Thoracic aorta (tissue), 2 donors: ENCODE data around the gene HERC3. TPM values are rescaled to one million over a fixed set of nuclear protein-coding genes. Genes with fewer than 3 reads are reported as not detected.

Source experiments
- ATAC-seq: fragments of 150-250 bp; one replicate; pipeline ENCODE4 v1.8.0; 2017; ENCODE audit warnings: low read depth; ENCODE audit not compliant: insufficient number of reproducible peaks, low FRiP score
- DNase-seq: peaks from one replicate; pipeline ENCODE4 v3.0.0-alpha.2; 2020; ENCODE audit warnings: low spot score
- H3K27ac ChIP-seq, 2 donors: fragments of 200-600 bp; sonication (generic); 1 replicate in 1 of 2; 2 replicates in 1 of 2; pipeline ENCODE4 v1.5.1; 2016; ENCODE audit warnings: mild to moderate bottlenecking in 2 of 2, moderate library complexity in 2 of 2
- H3K27me3 ChIP-seq: fragments of 200-600 bp; sonication (generic); replicated peaks from 2 replicates; pipeline ENCODE4 v1.6.0; 2016; ENCODE audit warnings: mild to moderate bottlenecking; ENCODE audit not compliant: insufficient read depth
- H3K36me3 ChIP-seq: fragments of 200-600 bp; sonication (generic); one replicate; pipeline ENCODE4 v1.5.1; 2016
- H3K4me1 ChIP-seq, 2 donors: fragments of 200-600 bp; sonication (generic); 1 replicate in 1 of 2; 2 replicates in 1 of 2; pipeline versions ENCODE4 v1.5.1 to v1.6.0; 2016; ENCODE audit warnings: low read depth in 2 of 2, mild to moderate bottlenecking in 1 of 2; ENCODE audit not compliant: control insufficient read depth in 1 of 2
- H3K4me3 ChIP-seq: fragments of 200-600 bp; sonication (generic); 2 replicates; pipeline ENCODE4 v1.5.1; 2016; ENCODE audit warnings: mild to moderate bottlenecking
- H3K9me3 ChIP-seq: fragments of 200-600 bp; sonication (generic); 2 replicates; pipeline ENCODE4 v1.5.1; 2016
- CTCF ChIP-seq: fragments of 200-600 bp; sonication (generic); IDR thresholded peaks from one replicate; pipeline ENCODE4 v1.5.1; 2019; ENCODE audit warnings: antibody characterized with exemption
- total RNA-seq, 2 donors: library from RNA; depleted of rRNA; stranded (reverse); fragments of >200 nt; gene quantifications; one replicate each; pipeline versions ENCODE4 v1.1.0 to v1.2.3, GENCODE V29; 2016

The HERC3 gene
- total RNA-seq: 10 to 100 TPM; 34.5 to 51.4 TPM

- DNase-seq (peak; percentile 71), ATAC-seq (peak; percentile 92)
- Histone ChIP-seq H3K4me3 (peak within 1 kb of the TSS; percentile 90), H3K27ac (peak within 1 kb of the TSS; percentile 93 to 95), H3K9me3 (no peaks in the 10 kb centered on the region), H3K4me1 (peaks cover 8 to 23% of the 10 kb centered on the region in 2 donors), H3K36me3 (no peaks in the 10 kb centered on the region), H3K27me3 (no peaks in the 10 kb centered on the region)
- TF ChIP-seq CTCF: no peak
Measured at GRCh38 chr4:88591787-88592599, at the start of gene HERC3. TSS of gene HERC3 (plus strand) at chr4:88592480. CDS start at chr4:88605824, 13,344 bp downstream.

GRCh38 chr4:88549815-88550214 is 42.5 kb upstream of the HERC3 start:
- no peaks in the 10 kb centered on the region for H3K4me1 ChIP-seq
- H3K27ac ChIP-seq: no peak overlapping the region
- DNase-seq (no peak), ATAC-seq (no peak)
- H3K27me3 ChIP-seq: no peaks in the 10 kb centered on the region
- no peak overlapping the region for H3K4me3 ChIP-seq
- no peaks in the 10 kb centered on the region for H3K9me3 ChIP-seq
- H3K36me3 ChIP-seq: no peaks in the 10 kb centered on the region
- no peak for TF ChIP-seq CTCF

GRCh38 chr4:88567591-88567990 is 24.7 kb upstream of the HERC3 start:
- no peak for TF ChIP-seq CTCF
- Histone ChIP-seq H3K4me1 (no peaks in the 10 kb centered on the region), H3K27me3 (no peaks in the 10 kb centered on the region), H3K9me3 (no peaks in the 10 kb centered on the region), H3K27ac (no peak overlapping the region), H3K36me3 (no peaks in the 10 kb centered on the region), H3K4me3 (no peak overlapping the region)
- no peak for DNase-seq
- ATAC-seq: no peak

GRCh38 chr4:88570001-88570400 is 22.3 kb upstream of the HERC3 start:
- H3K9me3 ChIP-seq: no peaks in the 10 kb centered on the region
- no peak overlapping the region for H3K4me3 ChIP-seq
- no peaks in the 10 kb centered on the region for H3K27me3 ChIP-seq
- no peak for DNase-seq
- TF ChIP-seq CTCF: no peak
- no peaks in the 10 kb centered on the region for H3K36me3 ChIP-seq
- ATAC-seq: no peak
- no peak overlapping the region for H3K27ac ChIP-seq
- peaks cover 0 to 5% of the 10 kb centered on the region in 2 donors for H3K4me1 ChIP-seq

- H3K27me3 ChIP-seq: no peaks in the 10 kb centered on the region
- DNase-seq: no peak
- H3K9me3 ChIP-seq: no peaks in the 10 kb centered on the region
- H3K36me3 ChIP-seq: no peaks in the 10 kb centered on the region
- no peak overlapping the region for H3K27ac ChIP-seq
- no peak for ATAC-seq
- no peak overlapping the region for H3K4me3 ChIP-seq
- H3K4me1 ChIP-seq: peaks cover 0 to 5% of the 10 kb centered on the region in 2 donors
- TF ChIP-seq CTCF: no peak
Measured at GRCh38 chr4:88573276-88573980, 18.9 kb upstream of the HERC3 start.
